Breast epithelium (tissue), 3 donors: ENCODE results near the gene MAMSTR.

Experiments
- POLR2A ChIP-seq: fragments of 450-650 bp; IDR thresholded peaks from one replicate; pipeline ENCODE4 v1.6.1; 2016; ENCODE audit warnings: antibody characterized with exemption, mild to moderate bottlenecking, moderate library complexity
- POLR2AphosphoS5 ChIP-seq, 3 donors: sonication (generic); formaldehyde crosslinking; IDR thresholded peaks; one replicate each; pipeline ENCODE4 v1.6.1; 2017; ENCODE audit warnings: antibody characterized with exemption in 3 of 3

DNA sequence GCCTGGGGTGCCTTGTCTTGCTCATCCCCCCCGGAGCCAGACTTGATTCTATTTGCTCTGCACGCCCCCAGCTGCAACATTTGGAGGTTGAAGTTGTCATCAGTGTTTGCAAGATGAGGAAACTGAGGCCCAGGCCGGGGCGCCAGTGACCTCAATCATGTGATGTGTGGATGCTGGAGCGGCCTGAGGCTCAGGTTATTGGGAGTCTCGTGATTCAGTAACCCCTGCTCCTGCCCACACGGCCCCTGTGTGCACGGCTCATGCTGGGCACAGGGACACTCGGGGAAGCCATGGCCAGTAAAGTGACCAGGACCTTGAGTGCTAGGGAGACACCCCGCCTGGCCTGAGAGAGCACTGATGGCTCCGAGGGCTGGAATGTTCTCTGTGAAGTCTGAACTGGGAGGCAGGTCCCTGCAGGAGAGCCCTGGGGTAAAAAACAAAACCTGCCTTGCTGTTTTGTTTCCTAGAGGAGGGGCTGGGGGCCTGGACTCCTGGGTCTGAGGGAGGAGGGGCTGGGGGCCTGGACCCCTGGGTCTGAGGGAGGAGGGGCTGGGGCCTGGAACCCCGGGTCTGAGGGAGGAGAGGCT, 37.7 kb upstream of the MAMSTR start:
- TF ChIP-seq POLR2AphosphoS5 (IDR thresholded peaks at IDR 0.05) (no peak), POLR2A (no peak)
